ENCODE results near the gene PHTF2. TPM values are rescaled to one million over a fixed set of nuclear protein-coding genes. Genes with fewer than 3 reads are reported as not detected.

PHTF2 gene
- total RNA-seq, 4 donors from 2014 or later = 14.2 to 26.2 (median 17.2) TPM

GRCh38 chr7:77843194-77843593 lies 44.6 kb downstream of the PHTF2 start:
- no peak for DNase-seq (ENCODE audit: extremely low spot score)
- Histone ChIP-seq H3K9me3 (no peaks in the 10 kb centered on the region), H3K27me3 (no peaks in the 10 kb centered on the region), H3K27ac (replicated peaks in 1 of 4) (no peak overlapping the region), H3K4me3 (no peak overlapping the region), H3K36me3 (no peaks in the 10 kb centered on the region), H3K4me1 (peaks cover 0 to 9% (median 4%) of the 10 kb centered on the region in 4 donors)
- no peak for TF ChIP-seq POLR2A (IDR thresholded peaks at IDR 0.05; ENCODE audit: low read depth)
- no peak for TF ChIP-seq EP300 (IDR thresholded peaks at IDR 0.05)
- no peak for TF ChIP-seq POLR2AphosphoS5 (IDR thresholded peaks at IDR 0.05)
- TF ChIP-seq, protein P1, sequence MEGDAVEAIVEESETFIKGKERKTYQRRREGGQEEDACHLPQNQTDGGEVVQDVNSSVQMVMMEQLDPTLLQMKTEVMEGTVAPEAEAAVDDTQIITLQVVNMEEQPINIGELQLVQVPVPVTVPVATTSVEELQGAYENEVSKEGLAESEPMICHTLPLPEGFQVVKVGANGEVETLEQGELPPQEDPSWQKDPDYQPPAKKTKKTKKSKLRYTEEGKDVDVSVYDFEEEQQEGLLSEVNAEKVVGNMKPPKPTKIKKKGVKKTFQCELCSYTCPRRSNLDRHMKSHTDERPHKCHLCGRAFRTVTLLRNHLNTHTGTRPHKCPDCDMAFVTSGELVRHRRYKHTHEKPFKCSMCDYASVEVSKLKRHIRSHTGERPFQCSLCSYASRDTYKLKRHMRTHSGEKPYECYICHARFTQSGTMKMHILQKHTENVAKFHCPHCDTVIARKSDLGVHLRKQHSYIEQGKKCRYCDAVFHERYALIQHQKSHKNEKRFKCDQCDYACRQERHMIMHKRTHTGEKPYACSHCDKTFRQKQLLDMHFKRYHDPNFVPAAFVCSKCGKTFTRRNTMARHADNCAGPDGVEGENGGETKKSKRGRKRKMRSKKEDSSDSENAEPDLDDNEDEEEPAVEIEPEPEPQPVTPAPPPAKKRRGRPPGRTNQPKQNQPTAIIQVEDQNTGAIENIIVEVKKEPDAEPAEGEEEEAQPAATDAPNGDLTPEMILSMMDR (IDR thresholded peaks at IDR 0.05) = no peak
- intact Hi-C loops (cut with DNase I) = no loop called here
- WGBS = 92% methylated on average over 2 of the region's 2 CpGs

- no peak for TF ChIP-seq EP300 (IDR thresholded peaks at IDR 0.05)
- no peak for TF ChIP-seq POLR2AphosphoS5 (IDR thresholded peaks at IDR 0.05)
- TF ChIP-seq POLR2A (IDR thresholded peaks at IDR 0.05; ENCODE audit: low read depth) = no peak
- TF ChIP-seq, protein P1 (IDR thresholded peaks at IDR 0.05) = no peak
- 81% methylated on average over 8 of the region's 8 CpGs for WGBS
- DNase-seq (ENCODE audit: extremely low spot score) = no peak
- no peaks in the 10 kb centered on the region for H3K27me3 ChIP-seq
- no peaks in the 10 kb centered on the region for H3K4me1 ChIP-seq
- H3K27ac ChIP-seq (replicated peaks in 1 of 4) = no peak overlapping the region
- no peaks in the 10 kb centered on the region for H3K9me3 ChIP-seq
- no peak overlapping the region for H3K4me3 ChIP-seq
- no peaks in the 10 kb centered on the region for H3K36me3 ChIP-seq
- intact Hi-C loops (cut with DNase I) = no loop called here
These were observed 47.9 kb downstream of the PHTF2 start for GRCh38 chr7:77846317-77847092.

- no peak for TF ChIP-seq POLR2A (IDR thresholded peaks at IDR 0.05; ENCODE audit: low read depth)
- no peak for TF ChIP-seq POLR2AphosphoS5 (IDR thresholded peaks at IDR 0.05)
- no peak for TF ChIP-seq EP300 (IDR thresholded peaks at IDR 0.05)
- TF ChIP-seq, protein P1 (IDR thresholded peaks at IDR 0.05) = no peak
- H3K27ac ChIP-seq (replicated peaks in 1 of 4) = no peak overlapping the region
- H3K4me1 ChIP-seq = peaks cover 0 to 4% (median 2%) of the 10 kb centered on the region in 4 donors
- peaks cover 0 to 10% (median 0%) of the 10 kb centered on the region in 4 donors for H3K36me3 ChIP-seq
- no peak overlapping the region for H3K4me3 ChIP-seq
- intact Hi-C loops (cut with DNase I) = no loop called here
- 89% methylated on average over 6 of the region's 7 CpGs for WGBS
- H3K27me3 ChIP-seq = no peaks in the 10 kb centered on the region
- H3K9me3 ChIP-seq = no peaks in the 10 kb centered on the region
- DNase-seq (ENCODE audit: extremely low spot score) = no peak
These were observed 57.0 kb downstream of the PHTF2 start for GRCh38 chr7:77855371-77856083.

DNA sequence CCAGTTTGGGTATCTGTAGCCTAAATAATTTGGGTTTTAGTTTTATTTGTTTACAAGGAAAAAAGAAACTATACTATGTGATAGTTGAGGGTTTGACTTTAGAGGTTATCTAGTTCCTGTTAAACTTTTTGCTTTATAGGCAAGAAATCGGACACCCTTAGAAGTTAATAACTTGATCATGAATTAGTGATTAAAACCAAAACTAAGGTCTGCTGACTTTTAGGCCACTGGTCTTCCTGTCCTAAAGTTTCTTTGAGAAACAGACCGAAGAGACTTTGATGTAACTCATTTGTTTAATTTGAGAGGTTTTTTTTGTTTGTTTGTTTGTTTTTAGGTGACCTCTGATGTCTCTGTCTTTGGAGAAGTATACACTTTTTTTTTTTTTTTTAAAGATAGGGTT lies 59.7 kb downstream of the PHTF2 start:
- H3K27ac ChIP-seq (replicated peaks in 1 of 4) = no peak overlapping the region
- intact Hi-C loops (cut with DNase I) = no loop called here
- H3K36me3 ChIP-seq = peaks cover 0 to 10% (median 0%) of the 10 kb centered on the region in 4 donors
- no peaks in the 10 kb centered on the region for H3K9me3 ChIP-seq
- TF ChIP-seq POLR2A (IDR thresholded peaks at IDR 0.05; ENCODE audit: low read depth) (no peak), EP300 (IDR thresholded peaks at IDR 0.05) (no peak), POLR2AphosphoS5 (IDR thresholded peaks at IDR 0.05) (no peak)
- TF ChIP-seq, protein P1 (IDR thresholded peaks at IDR 0.05) = no peak
- 84% methylated on average over 2 of the region's 2 CpGs for WGBS
- no peaks in the 10 kb centered on the region for H3K27me3 ChIP-seq
- H3K4me1 ChIP-seq = peaks cover 0 to 16% (median 13%) of the 10 kb centered on the region in 4 donors
- DNase-seq (ENCODE audit: extremely low spot score) = no peak
- H3K4me3 ChIP-seq = no peak overlapping the region
